Measurements from ENCODE around the gene RERE. TPM values are rescaled to one million over a fixed set of nuclear protein-coding genes. Genes with fewer than 3 reads are reported as not detected.

Gene RERE
- total and polyA plus RNA-seq, 11 donors, result 53.5 to 236 (median 121) TPM

- H3K27ac ChIP-seq, result no peak overlapping the region
- WGBS, 4 donors, result 61 to 75% (median 71%) methylated on average over 3 of the region's 3 CpGs
These were observed 124.3 kb downstream of the RERE start for GRCh38 chr1:8693107-8693506.

DNA sequence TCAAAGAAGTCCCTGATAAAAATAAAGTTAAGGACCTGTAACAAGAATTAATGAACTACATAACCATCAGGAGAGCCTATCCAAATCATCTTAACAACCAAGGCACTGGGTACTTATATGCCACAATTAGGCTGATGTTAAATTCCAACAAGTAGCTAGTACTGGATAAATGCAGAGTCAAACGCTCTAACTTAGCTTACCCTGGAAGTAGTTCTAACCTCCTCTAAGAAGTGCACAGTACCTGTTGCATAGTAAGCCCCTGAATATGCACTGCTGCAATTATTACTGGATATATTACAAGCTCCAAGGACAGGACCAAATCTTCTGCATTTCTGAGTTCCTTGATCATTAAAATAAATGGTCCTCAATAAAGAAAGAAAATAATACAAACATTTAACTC, 125.8 kb downstream of the RERE start:
- Histone ChIP-seq H3K27ac (no peak overlapping the region), H3K27me3 (no peaks in the 10 kb centered on the region), H3K9me3 (peaks cover 0 to 6% (median 0%) of the 10 kb centered on the region in 12 donors), H3K4me3 (no peak overlapping the region), H3K36me3 (no peaks in the 10 kb centered on the region), H3K4me1 (peaks cover 0 to 34% (median 15%) of the 10 kb centered on the region in 12 donors)
- intact Hi-C loops (cut with DNase I), result no loop called here
- ATAC-seq, result no peak
- no peak for DNase-seq
- WGBS, 4 donors, result 81 to 96% (median 88%) methylated on average over 1 of the region's 1 CpG
- TF ChIP-seq POLR2A (IDR thresholded peaks at IDR 0.05), result no peak
- TF ChIP-seq, protein P1, sequence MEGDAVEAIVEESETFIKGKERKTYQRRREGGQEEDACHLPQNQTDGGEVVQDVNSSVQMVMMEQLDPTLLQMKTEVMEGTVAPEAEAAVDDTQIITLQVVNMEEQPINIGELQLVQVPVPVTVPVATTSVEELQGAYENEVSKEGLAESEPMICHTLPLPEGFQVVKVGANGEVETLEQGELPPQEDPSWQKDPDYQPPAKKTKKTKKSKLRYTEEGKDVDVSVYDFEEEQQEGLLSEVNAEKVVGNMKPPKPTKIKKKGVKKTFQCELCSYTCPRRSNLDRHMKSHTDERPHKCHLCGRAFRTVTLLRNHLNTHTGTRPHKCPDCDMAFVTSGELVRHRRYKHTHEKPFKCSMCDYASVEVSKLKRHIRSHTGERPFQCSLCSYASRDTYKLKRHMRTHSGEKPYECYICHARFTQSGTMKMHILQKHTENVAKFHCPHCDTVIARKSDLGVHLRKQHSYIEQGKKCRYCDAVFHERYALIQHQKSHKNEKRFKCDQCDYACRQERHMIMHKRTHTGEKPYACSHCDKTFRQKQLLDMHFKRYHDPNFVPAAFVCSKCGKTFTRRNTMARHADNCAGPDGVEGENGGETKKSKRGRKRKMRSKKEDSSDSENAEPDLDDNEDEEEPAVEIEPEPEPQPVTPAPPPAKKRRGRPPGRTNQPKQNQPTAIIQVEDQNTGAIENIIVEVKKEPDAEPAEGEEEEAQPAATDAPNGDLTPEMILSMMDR (IDR thresholded peaks at IDR 0.05), result no peak

More at GRCh38 chr1:8693107-8693506, 124.3 kb downstream of the RERE start:
- peaks cover 0 to 27% (median 9%) of the 10 kb centered on the region in 12 donors for H3K4me1 ChIP-seq
- DNase-seq (no peak), ATAC-seq (no peak)
- TF ChIP-seq, protein P1 (IDR thresholded peaks at IDR 0.05), result no peak
- TF ChIP-seq POLR2A (IDR thresholded peaks at IDR 0.05), result no peak
- intact Hi-C loops (cut with DNase I), result no loop called here
- H3K9me3 ChIP-seq, result peaks cover 0 to 6% (median 0%) of the 10 kb centered on the region in 12 donors
- H3K36me3 ChIP-seq, result no peaks in the 10 kb centered on the region
- no peak overlapping the region for H3K4me3 ChIP-seq
- no peaks in the 10 kb centered on the region for H3K27me3 ChIP-seq

DNA sequence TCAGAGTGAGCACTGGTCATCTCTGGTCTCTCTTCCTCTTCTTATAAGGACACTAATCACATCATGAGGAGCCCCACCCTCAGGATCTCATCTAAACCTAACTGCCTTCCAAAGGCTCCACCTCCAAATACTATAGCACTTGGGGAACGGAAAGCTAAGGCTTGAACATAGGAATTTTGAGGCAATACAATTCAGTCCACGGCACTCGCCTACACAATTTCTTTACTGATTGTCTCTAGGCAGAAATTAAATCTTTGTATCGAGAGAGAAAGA, 127.3 kb downstream of the RERE start:
- TF ChIP-seq, protein P1 (IDR thresholded peaks at IDR 0.05), result no peak
- no peak for TF ChIP-seq POLR2A (IDR thresholded peaks at IDR 0.05)
- Histone ChIP-seq H3K9me3 (peaks cover 0 to 6% (median 0%) of the 10 kb centered on the region in 12 donors), H3K4me3 (no peak overlapping the region), H3K27ac (no peak overlapping the region), H3K4me1 (peaks cover 0 to 42% (median 16%) of the 10 kb centered on the region in 12 donors), H3K27me3 (no peaks in the 10 kb centered on the region), H3K36me3 (no peaks in the 10 kb centered on the region)
- WGBS, 4 donors, result 95 to 99% (median 98%) methylated on average over 4 of the region's 4 CpGs
- DNase-seq (no peak), ATAC-seq (no peak)
- intact Hi-C loops (cut with DNase I), result no loop called here

DNA sequence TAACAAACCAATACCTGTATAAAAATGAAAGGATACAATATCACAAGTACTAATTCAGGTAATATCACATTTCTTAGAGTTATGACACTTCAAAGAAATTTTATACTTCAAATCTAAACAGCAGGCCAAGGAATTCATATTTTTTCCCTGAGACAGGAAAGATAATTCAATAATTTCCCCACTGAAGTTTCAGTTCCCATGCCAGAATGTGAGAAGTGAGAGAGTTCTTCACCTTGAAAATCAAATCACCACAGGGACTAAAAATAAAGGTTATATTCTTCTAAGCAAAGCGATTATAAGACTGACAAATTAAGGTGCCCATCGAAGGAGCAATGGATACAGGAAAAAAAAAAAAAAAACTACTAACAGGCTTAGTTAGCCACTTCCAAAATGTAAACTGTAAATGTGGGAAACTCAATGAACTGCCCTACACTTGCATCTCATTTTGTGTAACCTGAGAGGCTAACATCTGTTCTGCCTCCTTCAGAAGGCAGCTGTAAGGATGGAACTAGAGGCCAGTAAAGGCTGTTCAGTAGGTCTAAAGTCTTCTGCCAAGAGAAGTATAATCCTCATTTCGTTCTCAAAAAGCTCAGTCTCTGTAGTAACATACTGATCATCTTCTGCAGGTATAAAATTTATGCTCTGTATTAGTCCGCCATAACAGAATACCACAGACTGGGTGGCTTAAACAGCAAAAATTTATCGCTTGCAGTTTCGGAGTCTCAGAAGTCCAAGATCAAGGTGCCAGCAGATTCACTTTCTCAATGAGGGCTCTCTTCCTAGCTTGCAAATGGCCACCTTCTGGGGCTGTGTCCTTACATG, 127.8 kb downstream of the RERE start:
- DNase-seq (no peak), ATAC-seq (no peak)
- no peaks in the 10 kb centered on the region for H3K27me3 ChIP-seq
- no peaks in the 10 kb centered on the region for H3K36me3 ChIP-seq
- no peak overlapping the region for H3K4me3 ChIP-seq
- intact Hi-C loops (cut with DNase I), result no loop called here
- no peak overlapping the region for H3K27ac ChIP-seq
- 92 to 97% (median 94%) methylated on average over 6 of the region's 6 CpGs for WGBS, 4 donors
- peaks cover 0 to 6% (median 0%) of the 10 kb centered on the region in 12 donors for H3K9me3 ChIP-seq
- H3K4me1 ChIP-seq, result peaks cover 0 to 44% (median 16%) of the 10 kb centered on the region in 12 donors
- TF ChIP-seq POLR2A (IDR thresholded peaks at IDR 0.05), result no peak
- TF ChIP-seq, protein P1 (IDR thresholded peaks at IDR 0.05), result no peak

Measured in heart left ventricle (tissue), 16 donors.